OCI-LY7 (cell line): ENCODE measurements around the gene BNIPL. TPM values are rescaled to one million over a fixed set of nuclear protein-coding genes. Genes with fewer than 3 reads are reported as not detected.

Experiments
- BruUV-seq: library from RNA; stranded (reverse); fragments of 400-500 nt; replicated peaks from 2 replicates; lab custom pipeline; 2021; lab: Mats Ljungman, UMichigan
- CTCF ChIA-PET: fragments of 300-600 bp; sonication (Branson Sonifier 250); formaldehyde crosslinking; loops from one replicate; lab custom pipeline; 2022; ENCODE audit warnings: antibody characterized with exemption; ENCODE audit not compliant: unreplicated experiment; lab: Charles Lee
- POLR2A ChIA-PET: fragments of 300-600 bp; sonication (Branson Sonifier 250); formaldehyde crosslinking; loops from one replicate; lab custom pipeline; 2022; ENCODE audit warnings: antibody characterized with exemption; lab: Charles Lee
- DNase-seq: peaks from one replicate; pipeline ENCODE4 v3.0.0-alpha.2; 2015; ENCODE audit warnings: low spot score
- H2AFZ ChIP-seq: fragments of 200-600 bp; sonication (generic), shearing (Covaris generic); 2 replicates; pipeline ENCODE4 v1.6.1; 2014; ENCODE audit warnings: mild to moderate bottlenecking, antibody characterized with exemption, low read length, moderate library complexity
- H3K27ac ChIP-seq: fragments of 200-600 bp; sonication (generic); 2 replicates; pipeline ENCODE4 v1.5.1; 2014; ENCODE audit warnings: mixed run types, low read depth, mild to moderate bottlenecking, moderate library complexity, low read length, inconsistent platforms; ENCODE audit not compliant: poor library complexity, severe bottlenecking
- H3K36me3 ChIP-seq: fragments of 200-600 bp; sonication (generic); 2 replicates; pipeline ENCODE4 v1.6.1; 2014; ENCODE audit warnings: mild to moderate bottlenecking, antibody characterized with exemption, low read length, moderate library complexity, mixed read lengths; ENCODE audit not compliant: insufficient read depth
- H3K4me1 ChIP-seq: fragments of 200-600 bp; sonication (generic); 2 replicates; pipeline ENCODE4 v1.5.1; 2014; ENCODE audit warnings: mild to moderate bottlenecking, low read length; ENCODE audit not compliant: insufficient read depth, poor library complexity, severe bottlenecking
- H3K4me2 ChIP-seq: fragments of 200-600 bp; sonication (generic); 2 replicates; pipeline ENCODE4 v1.6.1; 2014; ENCODE audit warnings: mild to moderate bottlenecking, low read length
- H3K4me3 ChIP-seq: fragments of 200-600 bp; sonication (generic); 2 replicates; pipeline ENCODE4 v1.5.1; 2014; ENCODE audit warnings: mild to moderate bottlenecking, low read depth, low read length; ENCODE audit not compliant: poor library complexity, severe bottlenecking
- H3K79me2 ChIP-seq: fragments of 200-600 bp; sonication (generic); 2 replicates; pipeline ENCODE4 v1.6.1; 2016; ENCODE audit warnings: low read depth, mild to moderate bottlenecking, low read length, moderate library complexity, mixed read lengths; ENCODE audit not compliant: insufficient read depth
- H3K9me2 ChIP-seq: fragments of 200-600 bp; sonication (generic); 2 replicates; pipeline ENCODE4 v1.6.1; 2016; ENCODE audit warnings: mild to moderate bottlenecking, low read length, mixed read lengths; ENCODE audit not compliant: insufficient read depth
- H3K9me3 ChIP-seq: fragments of 200-600 bp; sonication (generic); 2 replicates; pipeline ENCODE4 v1.6.1; 2014; ENCODE audit warnings: mild to moderate bottlenecking, mixed run types, low read length, mixed read lengths
- H4K20me1 ChIP-seq: fragments of 200-600 bp; sonication (generic); 2 replicates; pipeline ENCODE4 v1.6.1; 2014; ENCODE audit warnings: mild to moderate bottlenecking, antibody characterized with exemption, low read length, moderate library complexity, mixed read lengths; ENCODE audit not compliant: insufficient read depth
- CTCF ChIP-seq: fragments of 200-600 bp; sonication (generic); conservative IDR thresholded peaks from 2 replicates; pipeline ENCODE4 v1.5.1; 2014; ENCODE audit warnings: mild to moderate bottlenecking, antibody characterized with exemption, low read length, moderate library complexity, mixed read lengths
- EZH2phosphoT487 ChIP-seq: fragments of 200-600 bp; sonication (generic); IDR thresholded peaks from 2 replicates; pipeline ENCODE4 v1.6.1; 2018; ENCODE audit warnings: low read depth, borderline replicate concordance, mild to moderate bottlenecking, mixed run types, antibody characterized with exemption, low read length, moderate library complexity, mixed read lengths
- intact Hi-C: fragments of 100-400 bp; cut with micrococcal nuclease; formaldehyde crosslinking; loops from one replicate; pipeline ENCODE4 v1.10.0; 2022; ENCODE audit not compliant: unreplicated experiment
- total RNA-seq, 2 experiments: library from RNA; depleted of rRNA in 1 of 2; stranded (reverse); fragments of >200 nt in 1 of 2; shearing (Covaris generic) in 1 of 2; gene quantifications; 2 replicates each; pipeline ENCODE4 v1.2.3, GENCODE V29; 2014 to 2022

The BNIPL gene
- total RNA-seq, 2 experiments from 2014 or later: 0.74 to 1.6 TPM

- POLR2A ChIA-PET: interaction anchor here (0.5 to 2.7 kb wide), 5 partner anchors 9 to 710 kb away, joined by 3 to 7 read pairs (median 3); partner anchors contain the start of gene TNFAIP8L2
These were observed 22.3 kb downstream of the BNIPL start for GRCh38 chr1:151058692-151059091.

GRCh38 chr1:151059109-151060006 is 23.0 kb downstream of the BNIPL start, which contains the start of gene CDC42SE1:
CDC42SE1 (minus strand) TSS chr1:151059622; CDS start chr1:151055730, 3,892 bp downstream.
- Histone ChIP-seq H3K9me3 (no peaks in the 10 kb centered on the region), H3K27ac (peak within 1 kb of the TSS; percentile 68), H2AFZ (peak within 1 kb of the TSS; percentile 77), H3K36me3 (peaks cover 40% of the 10 kb centered on the region), H4K20me1 (peaks cover 14% of the 10 kb centered on the region; the same call in 1 of the 2 replicates), H3K79me2 (peaks cover 65% of the 10 kb centered on the region), H3K4me1 (peaks cover 38% of the 10 kb centered on the region), H3K9me2 (no peaks in the 10 kb centered on the region), H3K4me3 (peak within 1 kb of the TSS; percentile 92), H3K4me2 (peak within 1 kb of the TSS; percentile 85)
- ChIA-PET POLR2A (interaction anchor here (0.6 to 2.7 kb wide), 8 partner anchors 8 to 711 kb away, joined by 3 to 7 read pairs (median 3); partner anchors contain the start of genes ANXA9 and TNFAIP8L2), CTCF (interaction anchor here (1.3 kb wide), 1 partner anchor 97 kb away, joined by 4 read pairs; the partner anchor contains the start of gene TNFAIP8L2)
- peak; percentile 80 for TF ChIP-seq CTCF
- no peak for TF ChIP-seq EZH2phosphoT487
- no TSS peak for BruUV-seq
- peak; percentile 94 for DNase-seq
- intact Hi-C loops: loop anchor here (1.0 to 5.0 kb wide), 2 partner anchors 11 to 52 kb away; partner anchors contain the start of genes GABPB2, MINDY1 and PRUNE1

More at GRCh38 chr1:151058692-151059091, 22.3 kb downstream of the BNIPL start:
- DNase-seq: peak; percentile 20
- TF ChIP-seq CTCF (no peak), EZH2phosphoT487 (no peak)
- H2AFZ ChIP-seq: peak overlapping the region; percentile 11; the same call in 1 of the 2 replicates
- intact Hi-C loops: loop anchor here (1.0 to 5.0 kb wide), 2 partner anchors 12 to 51 kb away; partner anchors contain the start of genes GABPB2, MINDY1 and PRUNE1
- H3K27ac ChIP-seq: peak overlapping the region; percentile 68
- CTCF ChIA-PET: no interaction called here
- peak overlapping the region; percentile 85 for H3K4me2 ChIP-seq
- BruUV-seq: TSS peak; percentile 49
- H3K4me1 ChIP-seq: peaks cover 38% of the 10 kb centered on the region
- peaks cover 14% of the 10 kb centered on the region; the same call in 1 of the 2 replicates for H4K20me1 ChIP-seq
- H3K79me2 ChIP-seq: peaks cover 65% of the 10 kb centered on the region
- H3K9me3 ChIP-seq: no peaks in the 10 kb centered on the region
- H3K9me2 ChIP-seq: no peaks in the 10 kb centered on the region
- peaks cover 46% of the 10 kb centered on the region for H3K36me3 ChIP-seq
- H3K4me3 ChIP-seq: peak overlapping the region; percentile 92
